ENCODE measurements around the gene SCN1B.
"Not testable (repeated sequence)": the region's sequence is repeated elsewhere in the genome, so short reads cannot be mapped to it uniquely, and the experiment has no call there.

Gene SCN1B

GRCh38 chr19:35030257-35031071, at the start of gene SCN1B:
Gene SCN1B, plus strand, starts transcription at chr19:35030470. Its CDS starts 351 bp downstream, at chr19:35030821.
- peak; percentile 38 for DNase-seq

- DNase-seq = no peak
Measured at GRCh38 chr19:34982275-34982674, 48.0 kb upstream of the SCN1B start.

GRCh38 chr19:34983786-34984185, 46.5 kb upstream of the SCN1B start:
- DNase-seq = no peak

GRCh38 chr19:34984287-34984686, 46.0 kb upstream of the SCN1B start:
- no peak for DNase-seq

GRCh38 chr19:34985249-34986022, 44.8 kb upstream of the SCN1B start:
- DNase-seq = no peak

- no peak for DNase-seq
Measured at GRCh38 chr19:34988119-34988518, 42.2 kb upstream of the SCN1B start.

- no peak for DNase-seq
Measured at GRCh38 chr19:34989298-34989697, 41.0 kb upstream of the SCN1B start.

GRCh38 chr19:34990578-34991192, 39.6 kb upstream of the SCN1B start:
- DNase-seq = no peak

- no peak for DNase-seq
Measured at GRCh38 chr19:34991542-34992333, 38.5 kb upstream of the SCN1B start.

GRCh38 chr19:34992582-34992981, 37.7 kb upstream of the SCN1B start:
- DNase-seq = not testable (repeated sequence)

- no peak for DNase-seq
Measured at GRCh38 chr19:34994286-34994642, 36.0 kb upstream of the SCN1B start.

- DNase-seq = no peak
Measured at GRCh38 chr19:34994643-34995541, 35.4 kb upstream of the SCN1B start.

GRCh38 chr19:34995551-34995950, 34.7 kb upstream of the SCN1B start:
- no peak for DNase-seq

GRCh38 chr19:34997071-34997617, 33.1 kb upstream of the SCN1B start:
- DNase-seq = no peak

- DNase-seq = not testable (repeated sequence)
Measured at GRCh38 chr19:34998224-34998623, 32.0 kb upstream of the SCN1B start.

GRCh38 chr19:34998777-34999497, 31.3 kb upstream of the SCN1B start:
- DNase-seq = no peak

GRCh38 chr19:34999498-35000337, 30.6 kb upstream of the SCN1B start, which contains the start of gene GRAMD1A:
Gene GRAMD1A, plus strand, starts transcription at chr19:35000323. Its CDS starts 156 bp downstream, at chr19:35000479.
- peak; percentile 79 for DNase-seq

GRCh38 chr19:35000338-35000646, 30.0 kb upstream of the SCN1B start:
- no peak for DNase-seq

GRCh38 chr19:35000647-35001501, 29.4 kb upstream of the SCN1B start:
- no peak for DNase-seq
